ENCODE data around the gene DAAM1.

Gene DAAM1

GRCh38 chr14:59341858-59342477 lies 153.5 kb downstream of the DAAM1 start:
- ATAC-seq: no peak
- DNase-seq: no peak

DNA sequence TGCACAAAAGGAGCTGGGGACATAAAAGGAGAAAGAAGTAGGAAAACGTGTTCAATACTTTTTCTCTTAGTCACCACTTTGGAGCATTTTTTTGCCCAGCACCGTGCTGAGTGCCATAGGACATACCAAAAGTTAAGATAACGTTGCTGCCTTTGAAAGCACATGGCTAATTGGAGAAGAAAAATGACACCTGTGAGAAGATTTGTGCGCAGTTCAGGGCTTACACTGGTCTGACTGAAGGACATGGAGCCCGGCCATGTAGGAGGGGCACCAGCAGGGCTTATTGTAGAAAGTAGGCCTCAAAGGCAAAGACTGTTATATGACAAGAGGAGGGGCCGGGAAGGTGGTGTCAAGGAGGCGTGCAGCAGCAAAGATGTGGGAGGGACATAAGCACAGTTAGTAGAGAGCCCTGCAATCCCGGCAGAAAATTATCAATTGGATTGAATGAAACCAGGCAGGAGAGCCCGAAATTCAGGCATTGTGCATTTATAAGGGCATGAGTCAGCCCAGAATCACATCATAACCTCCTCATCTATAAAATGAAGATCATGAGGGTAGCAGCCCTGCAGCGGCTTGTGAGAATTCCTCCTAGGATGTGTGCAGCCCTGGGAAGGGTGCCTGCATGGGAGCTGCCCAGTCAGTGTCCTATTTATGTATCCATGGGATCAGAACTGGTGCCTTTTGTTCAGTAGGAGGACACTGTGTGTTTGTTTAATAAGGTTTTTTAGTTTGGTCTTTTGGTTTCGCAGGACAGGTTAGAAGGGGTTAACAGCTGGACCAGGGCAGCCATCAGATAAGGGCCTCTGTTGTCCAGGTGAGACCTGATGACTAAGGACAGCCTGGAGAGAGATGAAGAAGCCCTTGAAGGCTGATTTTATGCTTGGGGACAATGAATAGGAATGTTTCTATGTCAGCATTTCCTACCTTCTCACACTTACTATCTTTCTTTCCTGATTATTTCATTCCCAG lies 154.3 kb downstream of the DAAM1 start:
- ATAC-seq (no peak), DNase-seq (no peak)

DNA sequence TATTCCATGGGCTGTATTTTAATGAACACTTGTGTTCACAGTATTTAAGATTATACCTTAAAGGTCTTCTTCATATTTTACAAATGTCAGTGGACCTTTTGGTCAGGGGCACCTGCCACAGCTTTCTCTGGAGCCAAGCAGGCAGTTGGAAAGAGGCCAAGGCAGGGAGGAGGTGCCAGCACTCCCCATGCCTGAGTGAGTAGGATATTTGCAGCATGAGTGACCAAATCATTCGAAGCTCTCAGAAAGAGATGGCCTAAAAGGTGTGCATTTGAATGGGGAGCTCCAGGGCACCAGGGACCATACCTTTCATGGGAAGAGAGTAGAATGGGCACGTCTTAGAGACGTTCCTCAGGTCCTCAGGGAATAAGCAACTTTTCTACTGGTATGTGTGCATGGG lies 155.1 kb downstream of the DAAM1 start:
- ATAC-seq (no peak), DNase-seq (no peak)

DNA sequence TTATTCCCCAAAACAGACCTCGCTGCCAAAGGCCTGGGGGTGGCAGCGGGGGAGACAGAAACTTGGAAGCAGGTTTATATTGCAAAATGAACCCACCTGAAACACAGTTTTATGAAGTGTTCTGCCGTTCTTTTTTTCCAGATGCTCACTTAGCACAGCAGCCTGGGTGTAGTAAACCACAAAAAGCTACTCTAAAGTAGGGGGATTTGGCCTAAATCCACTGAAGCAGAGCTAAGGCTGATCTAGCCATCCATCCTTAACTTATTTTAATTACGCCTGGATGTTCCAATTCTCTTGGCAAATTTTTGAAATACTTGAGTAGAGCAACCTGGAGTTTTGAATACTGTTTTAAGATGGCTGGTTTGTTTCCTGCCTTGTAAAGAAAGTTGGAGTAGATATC lies 155.5 kb downstream of the DAAM1 start:
- DNase-seq (no peak), ATAC-seq (no peak)

- DNase-seq (no peak), ATAC-seq (no peak)
Observed at GRCh38 chr14:59344691-59345455, 156.4 kb downstream of the DAAM1 start.

DNA sequence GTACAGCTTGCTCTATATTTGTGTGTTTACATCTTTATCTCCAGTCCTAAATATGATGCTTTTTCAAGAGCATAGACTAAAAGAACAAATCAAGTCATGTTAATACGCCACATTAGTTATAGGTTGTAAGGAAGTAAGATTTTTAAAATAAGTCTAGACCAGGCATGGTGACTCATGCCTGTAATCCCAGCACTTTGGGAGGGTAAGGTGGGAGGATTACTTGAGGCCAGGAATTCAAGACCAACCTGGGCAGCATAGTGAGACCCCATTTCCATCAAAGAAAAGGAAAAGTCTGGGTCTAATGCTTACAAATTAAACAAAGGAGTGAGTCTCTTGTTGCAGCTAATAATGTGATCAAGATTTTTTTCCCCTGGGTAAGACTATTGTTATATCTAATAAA lies 157.9 kb downstream of the DAAM1 start:
- DNase-seq (no peak), ATAC-seq (no peak)

DNA sequence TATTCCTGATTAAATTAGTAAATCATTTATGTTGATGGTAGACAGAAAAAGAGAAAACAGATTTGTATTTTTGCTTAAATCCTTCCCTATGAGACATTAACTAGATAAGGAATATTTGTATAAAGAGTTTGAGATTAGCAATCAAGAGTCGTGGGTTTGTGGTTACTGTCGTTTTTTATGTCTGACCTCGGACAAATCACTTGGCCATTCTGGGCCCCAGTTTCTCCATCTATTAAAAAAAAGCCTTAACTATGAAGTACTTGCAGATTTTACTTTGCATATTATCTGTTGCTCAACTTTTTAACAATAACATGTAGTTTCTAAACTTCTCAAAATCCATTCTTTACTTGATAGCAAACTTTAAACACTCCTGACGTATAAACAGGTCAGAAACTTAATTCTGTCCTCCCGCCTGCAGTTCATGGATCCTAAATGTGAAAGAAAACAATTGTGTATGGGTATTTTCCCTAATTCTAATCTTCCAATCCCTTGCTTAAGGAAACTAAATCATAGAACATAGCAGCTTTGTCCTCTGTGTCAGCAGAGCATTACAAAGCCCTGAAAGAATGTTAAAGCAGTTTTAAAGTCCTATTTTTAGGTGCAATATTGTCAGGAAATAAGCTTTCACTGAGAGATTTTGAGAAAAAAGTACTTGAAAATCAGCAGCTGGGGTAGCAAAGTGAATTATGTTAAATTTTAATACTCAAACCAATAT lies 158.5 kb downstream of the DAAM1 start:
- DNase-seq: no peak

GRCh38 chr14:59347511-59347900 lies 159.0 kb downstream of the DAAM1 start:
- no peak for ATAC-seq
- no peak for DNase-seq

More for the DNA sequence above, 158.5 kb downstream of the DAAM1 start:
- no peak for ATAC-seq

GRCh38 chr14:59347915-59348314 lies 159.4 kb downstream of the DAAM1 start:
- no peak for ATAC-seq
- DNase-seq: no peak

DNA sequence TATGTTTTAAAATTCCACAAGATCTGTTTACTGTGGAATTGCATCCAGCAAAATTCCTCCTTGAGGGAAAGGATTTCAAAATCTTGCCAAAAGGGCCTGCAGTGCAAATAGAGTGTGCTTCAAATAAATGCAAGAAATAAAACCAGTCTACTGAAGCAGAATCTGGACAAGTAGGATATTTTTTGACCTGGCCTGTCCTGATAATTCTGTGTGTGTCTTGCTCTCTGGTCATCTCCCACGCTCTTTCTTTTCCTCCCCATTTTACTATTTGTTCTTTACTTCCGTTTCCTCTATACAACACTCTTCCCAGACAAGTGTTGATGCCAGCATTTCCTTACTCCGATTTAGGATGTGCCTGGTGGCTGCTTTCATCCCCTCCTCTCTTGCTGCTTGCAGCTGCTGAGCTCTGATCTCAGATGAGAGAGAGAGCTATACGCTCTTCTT lies 160.8 kb downstream of the DAAM1 start:
- ATAC-seq: no peak
- DNase-seq: no peak

DNA sequence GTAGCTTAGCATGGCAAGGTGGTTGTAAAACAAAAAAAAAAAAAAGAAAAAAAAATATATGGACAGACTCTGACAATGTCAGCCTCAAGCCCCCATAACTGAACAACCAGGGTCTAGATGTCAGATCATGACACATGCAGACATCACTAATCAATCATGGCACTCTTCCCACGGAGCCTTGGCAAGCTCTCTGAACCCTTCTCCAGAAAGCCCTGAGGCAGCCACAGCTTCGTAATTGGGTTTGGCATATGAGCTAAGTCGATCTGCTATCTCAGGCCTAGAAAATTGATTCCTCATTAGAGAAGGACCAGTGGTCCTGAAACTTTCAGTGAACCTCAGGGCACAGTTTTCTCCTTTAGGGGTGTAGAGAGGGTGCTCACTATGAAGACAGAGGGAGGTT lies 164.5 kb downstream of the DAAM1 start:
- ATAC-seq (no peak), DNase-seq (no peak)

GRCh38 chr14:59354666-59355065 lies 166.2 kb downstream of the DAAM1 start:
- ATAC-seq: no peak
- DNase-seq: no peak

DNA sequence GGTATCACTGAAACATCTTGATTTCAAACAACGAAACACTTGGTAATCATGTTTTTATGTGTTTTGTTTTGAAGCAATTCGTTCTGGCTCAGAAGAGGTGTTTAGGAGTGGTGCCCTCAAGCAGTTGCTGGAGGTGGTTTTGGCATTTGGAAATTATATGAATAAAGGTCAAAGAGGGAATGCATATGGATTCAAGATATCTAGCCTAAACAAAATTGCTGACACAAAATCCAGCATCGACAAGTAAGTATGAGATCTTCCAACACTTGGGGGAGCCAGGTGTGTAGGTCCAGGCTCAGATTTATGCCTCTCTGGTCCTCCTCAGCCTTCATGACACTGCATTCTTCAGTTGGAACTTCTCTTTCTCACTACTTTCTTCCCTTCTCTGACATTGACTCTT lies 166.6 kb downstream of the DAAM1 start:
- ATAC-seq (no peak), DNase-seq (no peak)

- ATAC-seq (no peak), DNase-seq (no peak)
Observed at GRCh38 chr14:59356312-59356711, 167.8 kb downstream of the DAAM1 start.

- DNase-seq (no peak), ATAC-seq (no peak)
Observed at GRCh38 chr14:59356767-59357166, 168.3 kb downstream of the DAAM1 start.

DNA sequence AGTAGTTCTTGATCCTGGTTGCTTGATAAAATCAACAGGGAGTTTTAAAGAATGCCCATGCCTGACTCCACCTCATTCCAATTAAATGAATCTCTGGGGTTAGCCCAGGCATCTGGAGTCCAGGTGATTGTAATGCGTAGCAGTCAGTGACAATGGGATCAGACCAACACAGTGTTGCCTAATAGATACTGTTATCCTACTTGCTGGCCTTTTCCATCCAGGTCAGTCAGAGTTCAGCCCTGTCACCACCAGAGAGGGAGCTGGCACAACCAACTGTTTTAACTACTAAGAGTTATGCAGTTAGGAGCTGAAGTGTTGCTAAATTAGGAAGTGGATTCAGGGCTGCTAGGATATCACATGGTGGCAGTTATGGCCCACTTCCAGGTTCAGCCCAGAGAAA lies 169.6 kb downstream of the DAAM1 start:
- ATAC-seq: no peak
- DNase-seq: no peak

- no peak for ATAC-seq
- DNase-seq: no peak
Observed at GRCh38 chr14:59358784-59359183, 170.3 kb downstream of the DAAM1 start.

- no peak for DNase-seq
- no peak for ATAC-seq
Observed at GRCh38 chr14:59359431-59360124, 171.1 kb downstream of the DAAM1 start.

GRCh38 chr14:59360233-59360632 lies 171.8 kb downstream of the DAAM1 start:
- ATAC-seq (no peak), DNase-seq (no peak)

DNA sequence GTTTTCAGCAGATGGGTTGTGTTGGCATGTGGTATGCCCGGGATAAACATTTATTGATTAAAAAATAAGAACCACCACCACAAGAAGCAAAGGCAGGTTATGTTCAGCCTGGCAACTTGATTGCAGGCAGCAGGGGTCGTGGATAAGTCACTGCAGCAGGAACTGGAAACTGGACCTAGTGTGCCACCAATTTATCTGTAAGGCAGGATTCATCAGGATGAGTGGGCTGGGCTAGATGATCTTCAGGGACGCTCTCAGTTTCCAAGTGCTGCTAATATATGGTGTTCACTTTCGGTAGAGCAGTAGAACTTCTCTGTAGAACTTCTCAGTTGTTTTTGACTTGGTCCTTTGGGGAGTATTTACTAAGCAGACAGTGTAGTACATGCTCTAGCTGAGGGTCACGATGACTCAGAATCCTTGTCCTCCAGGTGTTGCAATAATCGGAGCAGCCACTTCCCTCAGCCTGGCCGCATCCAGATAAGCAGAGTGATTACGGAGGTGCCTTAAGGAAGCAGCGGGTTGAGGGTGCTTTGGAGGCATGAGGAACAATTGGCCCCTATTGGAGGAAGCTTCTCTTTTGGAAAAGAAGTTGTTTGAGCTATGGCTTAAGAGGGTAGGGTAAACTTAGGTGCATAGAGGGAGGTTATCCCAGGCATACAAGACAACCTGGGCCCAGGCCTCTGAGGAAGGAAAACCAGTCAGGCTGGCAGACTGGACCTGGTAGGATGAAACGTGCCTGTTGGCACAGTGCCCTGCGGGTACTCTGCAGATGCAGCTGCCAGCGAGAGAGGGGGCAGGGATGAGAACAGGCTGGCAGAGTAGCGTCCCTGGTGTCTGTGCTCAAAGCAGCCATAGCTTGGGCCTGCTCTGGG lies 172.7 kb downstream of the DAAM1 start:
- no peak for ATAC-seq
- no peak for DNase-seq

GRCh38 chr14:59362513-59362912 lies 174.0 kb downstream of the DAAM1 start:
- no peak for DNase-seq
- no peak for ATAC-seq
